H54 (cell line): ENCODE results near the gene ICOSLG.
"Not testable (repeated sequence)": the region's sequence is repeated elsewhere in the genome, so short reads cannot be mapped to it uniquely, and the experiment has no call there.

Source experiments
- DNase-seq: peaks from one replicate; pipeline ENCODE4 v3.0.0; 2011; ENCODE audit warnings: low spot score, mixed read lengths; ENCODE audit not compliant: insufficient read length
- FAIRE-seq: peaks from 3 replicates; lab custom pipeline; 2011; peaks lifted over from hg19 to GRCh38; lab: Jason Lieb, UNC
- POLR2A ChIP-seq: IDR thresholded peaks from 2 replicates; pipeline ENCODE4 v1.6.1; 2011; ENCODE audit warnings: low read depth, mild to moderate bottlenecking, low read length

The ICOSLG gene, protein sequence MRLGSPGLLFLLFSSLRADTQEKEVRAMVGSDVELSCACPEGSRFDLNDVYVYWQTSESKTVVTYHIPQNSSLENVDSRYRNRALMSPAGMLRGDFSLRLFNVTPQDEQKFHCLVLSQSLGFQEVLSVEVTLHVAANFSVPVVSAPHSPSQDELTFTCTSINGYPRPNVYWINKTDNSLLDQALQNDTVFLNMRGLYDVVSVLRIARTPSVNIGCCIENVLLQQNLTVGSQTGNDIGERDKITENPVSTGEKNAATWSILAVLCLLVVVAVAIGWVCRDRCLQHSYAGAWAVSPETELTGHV

GRCh38 chr21:44240842-44241241 is at the start of gene ICOSLG:
TSS of gene ICOSLG (minus strand) at chr21:44240943. CDS start at chr21:44240817, 126 bp downstream.
- not testable (repeated sequence) for FAIRE-seq, DNase-seq

- DNase-seq (no peak), FAIRE-seq (no peak)
- no peak for TF ChIP-seq POLR2A
These were observed 48.8 kb upstream of the ICOSLG start for GRCh38 chr21:44289381-44290010.

DNA sequence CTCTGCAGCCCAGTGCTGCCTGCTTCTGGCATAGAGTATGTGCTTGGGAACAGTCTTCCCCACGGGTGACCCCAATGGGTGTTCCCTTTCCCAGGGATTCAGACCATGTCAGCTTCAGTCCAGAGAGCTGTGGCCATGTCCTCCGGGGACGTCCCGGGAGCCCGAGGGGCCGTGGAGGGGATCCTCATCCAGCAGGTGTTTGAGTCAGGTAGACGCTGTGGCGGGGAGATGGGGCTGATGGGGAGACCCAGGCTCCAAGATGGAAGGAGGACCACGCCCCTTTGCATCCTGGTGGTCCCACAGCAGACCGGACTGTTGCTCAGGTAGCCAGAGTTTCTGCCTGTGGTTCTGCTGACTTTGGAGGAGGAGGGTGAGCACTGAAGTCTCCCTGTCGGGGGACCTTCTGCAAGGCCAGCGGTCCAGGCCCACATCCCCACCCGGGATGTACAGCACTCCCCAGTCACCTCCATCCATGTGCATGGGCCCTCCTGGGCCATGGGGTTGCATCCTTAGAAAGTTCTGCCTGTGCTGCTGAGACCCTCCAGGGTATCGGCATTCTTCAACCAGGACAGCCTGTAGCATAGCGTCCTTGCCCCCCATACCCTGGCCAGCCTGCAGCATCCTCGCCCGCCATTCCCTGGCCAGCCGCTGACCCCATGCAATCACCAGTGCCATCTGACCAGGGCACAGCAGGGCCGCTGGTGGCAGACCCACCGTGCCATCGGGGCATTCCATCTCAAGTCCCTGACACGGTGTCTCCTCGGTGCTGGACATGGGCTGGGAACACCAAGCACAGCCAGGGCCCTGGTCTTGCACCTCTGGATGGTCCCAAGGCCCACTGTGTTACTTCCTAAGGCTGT is 47.7 kb upstream of the ICOSLG start:
- no peak for FAIRE-seq

DNA sequence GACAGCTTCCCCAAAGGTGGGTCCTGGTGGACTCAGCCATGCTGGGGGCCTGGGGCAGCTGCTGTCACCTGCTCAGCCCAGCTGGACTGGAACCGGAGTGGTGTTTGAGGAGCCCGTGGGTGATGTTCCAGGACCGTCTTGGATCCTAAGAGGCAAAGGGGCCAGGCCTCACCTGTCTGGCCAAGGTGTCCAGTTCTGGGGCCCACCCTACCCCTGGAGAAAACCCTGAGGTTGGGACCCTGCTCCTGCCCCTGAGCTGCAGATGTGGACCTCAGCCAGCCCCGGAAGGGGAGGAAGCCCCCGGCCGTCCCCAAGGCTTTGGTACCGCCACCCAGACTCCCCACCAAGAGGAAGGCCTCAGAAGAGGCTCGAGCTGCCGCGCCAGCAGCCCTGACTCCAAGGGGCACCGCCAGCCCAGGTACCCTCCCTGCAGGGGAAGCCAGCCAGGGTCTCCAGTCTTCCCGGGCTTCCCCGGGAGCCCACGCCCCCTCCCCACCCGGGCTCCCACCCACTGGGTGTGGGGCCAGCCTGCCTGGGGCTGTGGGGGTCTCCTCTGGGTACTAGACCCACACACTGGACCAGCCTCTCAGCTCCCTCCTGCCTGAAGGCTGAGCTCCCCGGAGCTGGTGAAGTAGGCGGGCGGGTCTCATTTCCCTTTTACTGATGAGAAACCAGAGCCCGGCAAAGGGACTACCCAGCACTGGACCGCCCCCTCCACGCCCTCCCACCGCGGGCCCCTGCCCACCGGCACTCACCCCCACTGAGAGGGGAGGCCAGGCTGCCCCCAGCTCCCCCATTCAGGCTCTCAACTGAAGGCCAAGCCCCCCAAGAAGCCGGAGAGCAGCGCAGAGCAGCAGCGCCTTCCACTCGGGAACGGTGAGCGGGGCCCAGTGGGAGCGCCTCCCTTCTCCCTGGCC is 46.2 kb upstream of the ICOSLG start:
- FAIRE-seq, result no peak
- DNase-seq, result no peak
- TF ChIP-seq POLR2A, result no peak

More for the DNA sequence above, 47.7 kb upstream of the ICOSLG start:
- DNase-seq, result no peak
- no peak for TF ChIP-seq POLR2A

DNA sequence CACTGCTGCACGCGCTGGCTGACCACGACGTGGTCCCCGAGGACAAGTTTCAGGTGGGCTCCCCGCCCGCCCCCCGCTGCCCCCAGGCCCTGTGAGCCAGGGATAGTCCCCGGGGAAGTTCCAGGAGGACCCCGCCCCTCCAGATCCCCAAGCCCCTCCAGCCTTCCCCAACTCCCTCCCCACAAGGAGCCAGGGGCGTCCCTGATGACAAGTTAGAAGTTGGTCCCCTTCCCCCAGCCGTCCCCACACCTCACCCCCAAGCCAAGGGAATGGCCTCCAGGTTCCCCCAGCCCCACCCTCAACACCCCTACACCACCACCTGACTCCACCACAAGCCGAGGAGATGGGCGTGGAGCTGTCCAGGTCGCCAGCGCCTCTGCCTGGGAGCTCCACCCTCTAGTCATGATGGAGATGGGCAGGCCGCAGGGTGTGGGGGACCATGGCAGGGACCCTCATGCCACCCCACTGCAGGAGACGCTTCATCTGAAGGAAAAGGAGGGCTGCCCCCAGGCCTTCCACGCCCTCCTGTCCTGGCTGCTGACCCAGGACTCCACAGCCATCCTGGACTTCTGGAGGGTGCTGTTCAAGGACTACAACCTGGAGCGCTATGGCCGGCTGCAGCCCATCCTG is 45.5 kb upstream of the ICOSLG start:
- FAIRE-seq, result no peak
- no peak for TF ChIP-seq POLR2A
- no peak for DNase-seq

- TF ChIP-seq POLR2A, result no peak
- FAIRE-seq, result no peak
- no peak for DNase-seq
These were observed 44.6 kb upstream of the ICOSLG start, which contains the start of gene AIRE for GRCh38 chr21:44285138-44285992. TSS of gene AIRE (plus strand) at chr21:44285876. CDS start at chr21:44286007, 131 bp downstream.

DNA sequence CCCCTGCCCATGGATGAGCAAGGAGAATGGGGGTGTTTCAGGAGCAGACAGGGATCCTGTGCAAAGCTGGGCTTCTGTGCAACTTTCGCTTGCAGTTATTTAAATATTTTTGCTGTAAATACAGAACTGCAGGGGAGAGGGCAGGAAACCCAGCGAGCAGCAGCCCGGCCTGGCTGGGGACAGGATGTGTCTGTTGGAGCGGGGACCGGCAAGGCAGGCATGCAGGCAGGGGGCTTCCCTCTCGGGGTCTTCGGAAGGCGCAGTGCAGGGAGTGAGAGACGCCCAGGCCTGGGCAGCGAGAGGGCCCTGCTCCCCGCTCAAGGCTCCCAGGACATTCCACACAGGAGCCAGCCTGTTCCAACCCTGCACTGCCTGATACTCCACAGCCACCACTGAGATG is 43.2 kb upstream of the ICOSLG start:
- FAIRE-seq (no peak), DNase-seq (no peak)
- no peak for TF ChIP-seq POLR2A

GRCh38 chr21:44283211-44283785 is 42.6 kb upstream of the ICOSLG start:
- DNase-seq, FAIRE-seq: not testable (repeated sequence)

DNA sequence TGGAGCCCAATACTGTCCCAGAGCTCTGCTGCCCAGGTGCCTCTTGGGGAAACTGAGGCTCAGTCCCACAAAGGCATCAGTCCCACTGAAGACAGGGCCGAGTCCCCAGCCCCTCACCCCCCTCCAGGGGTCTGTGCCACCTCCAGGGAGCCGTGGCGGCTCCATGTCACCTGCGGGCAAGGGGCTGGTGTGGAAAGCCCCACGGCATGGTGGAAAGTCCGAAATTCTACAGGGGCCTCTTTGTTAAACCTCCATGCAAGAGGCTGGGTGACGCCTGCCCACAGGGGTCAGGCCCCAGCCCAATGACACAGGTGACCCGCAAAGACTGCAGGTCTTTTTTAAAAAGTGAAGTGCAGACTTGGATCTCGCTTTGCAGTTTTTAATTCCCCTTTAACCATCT is 41.6 kb upstream of the ICOSLG start:
- no peak for TF ChIP-seq POLR2A
- DNase-seq, result no peak
- FAIRE-seq, result no peak

DNA sequence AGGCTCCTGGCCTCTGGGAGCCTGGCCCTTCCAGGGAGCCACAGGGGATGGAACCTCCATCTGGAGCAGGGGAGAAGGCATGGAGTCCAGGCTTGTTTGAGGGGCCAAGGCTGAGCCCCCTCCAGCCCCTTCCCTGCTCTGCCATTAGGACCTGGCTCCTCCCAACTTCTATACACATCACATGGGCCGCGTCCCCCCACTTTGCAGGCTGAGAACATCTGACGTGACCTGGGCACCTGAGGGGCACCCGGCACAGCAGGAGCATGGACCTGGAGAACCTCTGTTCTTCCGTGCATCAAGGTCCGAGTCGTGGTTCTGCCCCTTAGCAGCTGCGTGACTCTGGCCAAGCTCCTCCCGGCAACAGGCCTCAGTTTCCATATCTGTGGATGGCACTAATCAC is 41.1 kb upstream of the ICOSLG start:
- DNase-seq, result no peak
- no peak for FAIRE-seq
- TF ChIP-seq POLR2A, result no peak

- TF ChIP-seq POLR2A, result no peak
- no peak for DNase-seq
- FAIRE-seq, result no peak
These were observed 38.9 kb upstream of the ICOSLG start for GRCh38 chr21:44279354-44280260.
